HG03378 (cell line): ENCODE results near the gene SSBP3.

Experiments used
- ATAC-seq: cut with Tn5 transposase; IDR thresholded peaks from one replicate; pipeline ENCODE4 v1.9.1; 2021; ENCODE audit warnings: mild to moderate bottlenecking, moderate library complexity; ENCODE audit not compliant: unreplicated experiment

SSBP3 gene

DNA sequence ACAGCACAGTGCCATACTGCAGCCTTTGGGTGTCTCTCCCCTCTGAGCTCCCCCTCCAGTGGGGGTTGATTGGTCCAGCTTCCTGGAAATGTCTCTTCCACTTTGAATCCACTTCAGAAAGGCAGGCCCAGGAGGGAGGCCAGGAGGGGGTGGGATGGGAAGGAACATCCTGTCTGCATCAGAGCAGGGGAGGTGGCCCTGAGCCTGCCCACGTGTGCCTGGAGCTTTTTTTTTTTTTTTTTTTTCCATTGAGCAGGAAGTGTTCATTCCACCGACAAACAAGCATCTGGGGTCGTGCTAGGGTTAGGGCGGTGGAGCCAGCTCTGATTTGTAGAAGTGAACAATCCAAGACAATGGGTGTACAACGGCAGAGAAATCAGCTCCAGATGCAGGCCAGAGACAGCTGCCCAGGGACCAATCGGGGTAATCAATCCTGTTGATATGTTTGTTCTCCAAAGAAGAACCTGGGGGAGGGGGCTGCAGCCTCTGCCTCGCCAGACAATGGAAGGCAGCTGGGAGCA, 93.3 kb downstream of the SSBP3 start:
- no peak for ATAC-seq

DNA sequence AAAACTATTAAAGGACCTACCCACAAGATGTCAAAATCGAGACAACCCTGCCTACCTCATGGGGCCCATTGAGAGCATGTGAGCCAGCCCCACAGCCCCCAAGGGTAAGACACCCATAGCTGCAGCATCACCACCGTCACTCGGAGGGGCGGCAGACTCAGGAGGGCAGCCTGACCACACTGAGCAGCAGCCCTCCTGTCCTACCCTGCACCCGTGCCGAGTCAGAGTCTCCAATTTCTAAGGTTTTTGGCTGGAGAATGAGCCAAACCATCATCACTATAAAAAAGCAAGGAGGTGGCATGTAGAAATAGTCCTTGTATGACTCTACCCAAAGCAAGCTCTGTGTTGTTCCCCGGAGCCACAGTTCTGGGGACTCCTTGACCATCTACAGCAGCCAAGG, 94.7 kb downstream of the SSBP3 start:
- ATAC-seq = no peak

DNA sequence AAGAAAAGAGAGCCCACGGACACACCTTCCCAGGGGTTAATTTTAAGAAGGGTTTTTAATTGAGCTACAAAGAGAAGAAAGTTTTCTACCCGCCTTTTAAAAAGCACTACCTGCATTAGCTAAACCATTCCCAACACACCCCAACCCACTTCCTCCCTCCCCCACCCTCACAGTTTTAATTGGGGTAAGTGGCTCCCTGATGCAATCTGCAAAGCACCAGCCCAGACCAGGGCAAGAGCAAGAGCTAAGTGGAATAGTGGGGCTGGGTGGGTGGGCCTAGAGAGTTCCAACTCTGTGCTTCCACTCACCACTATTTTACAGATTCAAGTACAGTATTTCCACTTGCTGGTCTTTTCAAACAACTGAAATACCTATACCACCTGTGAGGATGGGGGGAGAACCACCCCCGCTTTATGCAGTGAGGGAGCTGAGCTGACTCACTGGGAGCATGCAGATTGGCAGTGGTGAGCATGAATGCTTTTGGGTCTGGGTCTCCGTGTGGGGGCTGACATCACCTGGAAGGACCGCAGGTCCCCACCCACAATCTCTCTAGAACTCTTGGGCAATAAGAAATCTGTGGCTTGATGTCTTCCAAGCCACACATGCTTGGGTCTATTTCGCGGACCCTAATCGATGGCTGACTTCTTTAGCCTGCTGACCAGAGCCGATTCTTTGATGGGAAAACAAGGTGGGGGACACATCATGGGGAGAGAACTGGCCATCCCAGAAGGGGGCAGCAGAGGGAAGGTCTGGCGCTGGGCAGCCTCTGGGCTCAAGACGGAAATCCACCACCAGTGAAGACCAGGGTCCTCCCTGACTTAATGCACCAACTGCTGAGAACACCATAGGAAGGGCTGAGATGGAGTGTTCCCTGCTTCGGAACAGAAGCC, 95.5 kb downstream of the SSBP3 start:
- ATAC-seq = no peak

- ATAC-seq = no peak
These were observed 96.4 kb downstream of the SSBP3 start for GRCh38 chr1:54309631-54310366.

- no peak for ATAC-seq
These were observed 98.9 kb downstream of the SSBP3 start for GRCh38 chr1:54307305-54307704.

DNA sequence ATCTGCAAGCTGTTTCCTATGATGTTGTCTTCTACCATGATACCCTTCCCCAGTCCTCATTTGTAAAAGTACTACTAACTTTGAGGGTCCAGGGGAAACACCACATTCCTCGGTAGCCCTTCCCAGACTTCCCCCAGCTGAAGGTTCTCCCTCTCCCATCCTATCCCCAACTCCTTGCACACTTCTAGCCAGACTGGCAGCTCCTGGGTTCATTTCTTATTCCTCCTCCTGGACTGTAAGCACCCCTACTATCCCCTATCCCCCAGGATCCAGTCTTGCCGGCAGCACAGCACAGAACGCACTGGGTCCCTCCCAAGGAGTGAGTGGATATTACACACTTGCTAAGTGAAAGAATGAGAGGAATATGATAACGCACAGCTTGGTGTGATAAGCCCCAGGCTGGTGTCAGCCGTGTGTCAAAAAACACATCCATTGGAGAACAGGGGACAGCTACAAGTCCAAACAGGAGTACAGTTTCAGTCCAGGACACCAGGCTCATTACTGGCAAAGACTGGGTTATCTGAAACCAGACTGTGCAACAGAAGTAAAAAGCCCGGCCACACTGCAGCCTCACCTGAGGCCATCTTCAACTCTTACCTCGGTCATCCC, 100.2 kb downstream of the SSBP3 start:
- ATAC-seq = no peak

GRCh38 chr1:54304518-54304917, 101.7 kb downstream of the SSBP3 start:
- ATAC-seq = no peak

- ATAC-seq = no peak
These were observed 103.0 kb downstream of the SSBP3 start for GRCh38 chr1:54302951-54303843.

DNA sequence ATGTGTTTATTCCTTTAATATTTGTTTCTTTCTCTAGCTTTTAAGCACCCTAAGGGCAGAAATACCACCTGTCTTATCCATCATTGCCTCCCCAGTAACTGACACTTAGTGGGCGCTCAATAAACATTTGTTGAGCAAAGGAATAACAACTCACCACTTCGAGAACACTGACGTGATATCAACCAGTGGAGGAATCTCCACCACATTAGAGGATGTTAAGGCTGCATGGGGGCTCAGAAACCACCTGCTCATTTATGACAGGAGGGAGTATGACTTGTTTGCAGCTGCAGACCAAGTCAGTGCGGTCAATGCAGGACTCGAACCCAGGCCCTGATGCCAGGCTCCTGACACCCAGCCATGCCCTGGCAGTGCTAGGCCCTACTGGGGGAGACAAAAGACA, 103.6 kb downstream of the SSBP3 start:
- no peak for ATAC-seq

DNA sequence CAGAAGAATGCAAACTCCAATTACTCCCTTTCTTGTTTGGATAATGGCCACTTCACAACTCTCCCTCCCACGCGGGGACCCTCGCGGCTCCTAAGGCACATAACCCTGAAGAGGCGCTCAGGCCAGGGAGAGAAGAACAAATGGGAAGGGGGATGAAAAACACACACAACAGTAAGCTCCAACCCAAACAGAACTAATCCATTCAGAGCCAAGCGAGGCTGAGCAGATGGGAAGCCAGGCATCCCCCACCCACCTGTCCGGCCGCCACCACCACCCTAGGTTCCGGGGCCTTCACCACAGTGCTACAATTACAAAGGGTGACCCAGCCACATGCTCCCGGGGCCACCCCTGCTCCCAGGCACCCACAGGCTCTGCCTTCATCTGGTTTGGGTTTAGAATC, 104.7 kb downstream of the SSBP3 start:
- no peak for ATAC-seq

- ATAC-seq = no peak
These were observed 105.8 kb downstream of the SSBP3 start for GRCh38 chr1:54300401-54300800.

DNA sequence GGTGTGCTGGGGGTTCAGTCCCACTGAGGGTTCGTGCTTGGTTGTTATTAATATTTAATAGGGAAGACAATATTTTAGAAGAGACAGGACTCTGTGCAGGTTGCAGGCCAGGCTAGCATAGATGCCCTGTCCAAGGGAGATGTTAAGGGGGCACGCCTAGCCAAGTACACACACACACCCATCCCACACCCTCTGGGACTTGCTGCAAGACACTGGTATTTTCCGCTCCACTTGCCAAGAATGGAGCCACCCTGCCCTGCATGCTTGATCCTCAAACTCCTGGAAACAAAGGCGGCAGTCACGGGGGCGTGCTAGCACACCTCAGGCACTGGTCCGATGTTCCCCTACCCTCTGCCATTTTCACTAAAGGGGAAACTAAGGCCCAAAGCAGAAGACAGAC, 107.2 kb downstream of the SSBP3 start:
- no peak for ATAC-seq

DNA sequence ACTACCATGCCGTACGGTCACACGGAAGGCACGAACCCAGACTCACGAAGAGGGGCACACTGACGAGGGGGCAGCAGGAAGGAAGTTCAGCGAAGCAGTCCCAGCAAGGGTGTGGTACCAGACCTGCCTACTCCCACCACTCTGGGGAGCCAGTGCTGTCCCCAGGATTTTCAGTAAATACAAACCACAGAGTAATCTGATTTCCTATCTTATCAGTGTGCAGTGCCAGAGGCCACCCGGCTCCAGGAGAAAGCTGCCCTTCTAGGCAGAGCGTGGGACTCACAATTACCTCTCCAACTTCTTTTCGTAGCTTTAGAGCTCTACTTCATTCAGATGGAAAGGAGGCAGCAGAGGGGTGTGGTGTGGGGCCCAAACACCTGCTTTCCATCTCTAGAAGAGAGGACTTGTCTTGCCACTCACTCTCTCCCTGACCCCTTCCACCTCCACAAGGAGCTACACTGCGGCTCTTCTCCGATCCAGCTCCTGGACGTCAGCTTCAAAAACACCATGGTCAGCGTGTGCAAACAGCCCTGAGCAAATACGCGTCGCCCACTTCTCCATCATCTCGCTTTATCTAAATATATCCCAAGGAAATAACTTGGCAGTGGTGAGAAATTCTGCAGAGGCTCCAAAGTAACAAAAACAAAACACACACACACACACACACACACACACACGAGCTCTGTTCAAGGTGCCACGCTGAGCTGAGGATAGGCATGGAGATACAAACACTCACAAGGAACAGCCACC, 107.7 kb downstream of the SSBP3 start:
- no peak for ATAC-seq

- no peak for ATAC-seq
These were observed 108.5 kb downstream of the SSBP3 start for GRCh38 chr1:54297596-54298283.

DNA sequence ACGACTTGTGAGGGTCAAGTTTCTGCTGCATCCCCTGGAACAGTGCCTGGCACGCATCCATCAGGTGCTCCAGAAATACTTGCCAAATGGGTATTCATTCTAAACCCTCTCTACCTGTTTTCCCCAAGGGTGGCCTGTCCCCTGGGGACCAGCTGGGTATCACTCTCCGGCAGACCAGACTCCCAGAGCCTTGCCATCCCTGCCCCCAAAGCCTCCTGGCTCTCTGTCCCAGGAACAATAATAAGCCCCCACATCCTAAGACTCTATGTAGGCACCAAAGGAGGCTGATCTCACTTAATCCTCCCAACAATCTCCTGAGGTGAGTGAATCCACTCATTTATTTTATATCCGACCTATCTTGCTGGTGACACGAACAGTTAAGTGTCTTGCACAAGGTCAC, 109.5 kb downstream of the SSBP3 start:
- ATAC-seq = no peak

- no peak for ATAC-seq
These were observed 111.3 kb downstream of the SSBP3 start for GRCh38 chr1:54294887-54295286.

GRCh38 chr1:54292002-54292911, 113.9 kb downstream of the SSBP3 start:
- no peak for ATAC-seq

- no peak for ATAC-seq
These were observed 114.8 kb downstream of the SSBP3 start for GRCh38 chr1:54291276-54292001.
